HG02588 (cell line): Measurements from ENCODE around the gene SENP2.

ENCODE experiments used
- ATAC-seq: cut with Tn5 transposase; IDR thresholded peaks from one replicate; pipeline ENCODE4 v1.9.1; 2021; ENCODE audit warnings: mild to moderate bottlenecking, moderate library complexity; ENCODE audit not compliant: unreplicated experiment

The SENP2 gene

GRCh38 chr3:185677146-185677829 lies 91.2 kb downstream of the SENP2 start:
- ATAC-seq = no peak

- no peak for ATAC-seq
These were observed 91.9 kb downstream of the SENP2 start for GRCh38 chr3:185678027-185678426.

- no peak for ATAC-seq
These were observed 94.1 kb downstream of the SENP2 start for GRCh38 chr3:185680231-185680630.
